OCI-LY1 (cell line): ENCODE results near the gene BMPR2.

ENCODE experiments used
- CTCF ChIP-seq: fragments of 200-600 bp; sonication (generic), shearing (Covaris generic); IDR thresholded peaks from 2 replicates; pipeline ENCODE4 v1.5.1; 2017; ENCODE audit warnings: mild to moderate bottlenecking, antibody characterized with exemption, low read length, moderate library complexity, mixed read lengths
- EZH2 ChIP-seq: fragments of 200-600 bp; sonication (generic), shearing (Covaris generic); IDR thresholded peaks from 2 replicates; pipeline ENCODE4 v1.8.0; 2017; ENCODE audit warnings: borderline replicate concordance, mixed run types, mild to moderate bottlenecking, antibody characterized with exemption, low read length, moderate library complexity, mixed read lengths

- TF ChIP-seq CTCF, result no peak
- no peak for TF ChIP-seq EZH2
Observed at GRCh38 chr2:202589582-202589949, 213.4 kb downstream of the BMPR2 start.
